Femur (tissue), 1 donor: Measurements from ENCODE around the gene ADCY4.

ENCODE experiments used
- DNase-seq: peaks from one replicate; pipeline ENCODE4 v3.0.0-alpha.2; 2017

Gene ADCY4

GRCh38 chr14:24271134-24271833 lies 63.6 kb downstream of the ADCY4 start, which contains the start of gene RABGGTA:
TSS of gene RABGGTA (minus strand) at chr14:24271597. CDS start at chr14:24271115, 482 bp downstream.
- peak; percentile 93 for DNase-seq

GRCh38 chr14:24270537-24271133 lies 64.2 kb downstream of the ADCY4 start:
- DNase-seq: no peak

GRCh38 chr14:24269910-24270536 lies 64.8 kb downstream of the ADCY4 start:
- DNase-seq: no peak

GRCh38 chr14:24269368-24269767 lies 65.5 kb downstream of the ADCY4 start:
- no peak for DNase-seq
